H1 (cell line): Measurements from ENCODE around the gene B4GALNT3. TPM values are rescaled to one million over a fixed set of nuclear protein-coding genes. Genes with fewer than 3 reads are reported as not detected.

ENCODE experiments used
- CTCF ChIA-PET: fragments of 300-600 bp; sonication (Branson Sonifier 250); formaldehyde crosslinking; loops from one replicate; lab custom pipeline; 2021; ENCODE audit not compliant: partially characterized antibody; lab: Charles Lee
- POLR2A ChIA-PET: fragments of 300-600 bp; sonication (Branson Sonifier 250); formaldehyde crosslinking; loops from one replicate; lab custom pipeline; 2021; ENCODE audit warnings: inconsistent platforms; ENCODE audit not compliant: partially characterized antibody; lab: Charles Lee
- DNase-seq, 2 experiments: peaks; one replicate each; pipeline versions ENCODE4 v3.0.0 to v3.0.0-alpha.2; 2010 to 2022; ENCODE audit warnings: low spot score in 2 of 2, low read depth in 1 of 2, mixed read lengths in 1 of 2
- FAIRE-seq: peaks from 2 replicates; lab custom pipeline; 2011; peaks lifted over from hg19 to GRCh38; lab: Jason Lieb, UNC
- H2AFZ ChIP-seq: 2 replicates; pipeline ENCODE4 v1.8.1; 2012; ENCODE audit warnings: low read length, inconsistent platforms
- H2AK5ac ChIP-seq: 2 replicates; pipeline ENCODE4 v1.6.1; 2013; ENCODE audit warnings: low read depth, low read length
- H2BK120ac ChIP-seq: replicated peaks from 2 replicates; pipeline ENCODE3; 2013; ENCODE audit warnings: low read depth, low read length, inconsistent platforms
- H2BK12ac ChIP-seq: 2 replicates; pipeline ENCODE4 v1.6.1; 2013; ENCODE audit warnings: low read depth, low read length
- H2BK15ac ChIP-seq: 2 replicates; pipeline ENCODE4 v1.6.1; 2013; ENCODE audit warnings: low read length
- H2BK20ac ChIP-seq: 2 replicates; pipeline ENCODE4 v1.6.1; 2013; ENCODE audit warnings: low read length
- H2BK5ac ChIP-seq: 2 replicates; pipeline ENCODE4 v1.6.1; 2013; ENCODE audit warnings: low read depth, low read length
- H3K14ac ChIP-seq: 2 replicates; pipeline ENCODE4 v1.6.1; 2013; ENCODE audit warnings: inconsistent platforms; ENCODE audit not compliant: insufficient read length
- H3K18ac ChIP-seq: 2 replicates; pipeline ENCODE4 v1.6.1; 2013; ENCODE audit warnings: low read length; ENCODE audit errors: extremely low read depth
- H3K23ac ChIP-seq: 2 replicates; pipeline ENCODE4 v1.6.1; 2013; ENCODE audit warnings: inconsistent platforms; ENCODE audit not compliant: insufficient read length
- H3K23me2 ChIP-seq: 2 replicates; pipeline ENCODE4 v1.6.1; 2013; ENCODE audit warnings: low read depth, low read length
- H3K27ac ChIP-seq: 2 replicates; pipeline ENCODE4 v1.6.1; 2011; ENCODE audit warnings: low read depth, low read length, inconsistent platforms
- H3K27me3 ChIP-seq, 4 experiments: replicated peaks in 1 of 4; 1 replicate in 1 of 4; 2 replicates in 3 of 4; pipeline versions ENCODE4 v1.6.1 to v1.8.1; 2011 to 2013; ENCODE audit warnings: low read length in 3 of 4, mild to moderate bottlenecking in 3 of 4, inconsistent platforms in 2 of 4, mixed read lengths in 2 of 4, moderate library complexity in 1 of 4; ENCODE audit not compliant: control insufficient read depth in 3 of 4, insufficient read depth in 3 of 4; ENCODE audit errors: extremely low read depth in 1 of 4
- H3K36me3 ChIP-seq, 4 experiments: 2 replicates each; pipeline versions ENCODE4 v1.6.1 to v1.8.1; 2011 to 2013; ENCODE audit warnings: mild to moderate bottlenecking in 4 of 4, low read length in 3 of 4, moderate library complexity in 2 of 4, control low read depth in 1 of 4, inconsistent platforms in 1 of 4; ENCODE audit not compliant: insufficient read depth in 4 of 4, control insufficient read depth in 2 of 4
- H3K4ac ChIP-seq: replicated peaks from 2 replicates; pipeline ENCODE3; 2013; ENCODE audit warnings: low read length, low read depth, mixed read lengths, inconsistent platforms; ENCODE audit not compliant: insufficient read length
- H3K4me1 ChIP-seq, 4 experiments: replicated peaks in 1 of 4; 1 replicate in 1 of 4; 2 replicates in 3 of 4; pipeline versions ENCODE4 v1.6.1 to v1.8.1; 2011 to 2013; ENCODE audit warnings: low read length in 3 of 4, inconsistent platforms in 2 of 4, mixed read lengths in 1 of 4; ENCODE audit not compliant: insufficient read depth in 4 of 4, control insufficient read depth in 3 of 4
- H3K4me2 ChIP-seq, 2 experiments: 2 replicates each; pipeline versions ENCODE4 v1.6.1 to v1.8.1; 2011 to 2013; ENCODE audit warnings: low read depth in 2 of 2, low read length in 2 of 2, control low read depth in 1 of 2, inconsistent platforms in 1 of 2, mild to moderate bottlenecking in 1 of 2; ENCODE audit not compliant: insufficient read depth in 1 of 2
- H3K4me3 ChIP-seq, 4 experiments: fragments of 200-600, 300-600 bp in 1 of 4; sonication (generic), shearing (Covaris generic), sonication (Bioruptor Twin) in 1 of 4; 2 replicates each; pipeline versions ENCODE4 v1.5.1 to v1.8.1; 2011 to 2016; ENCODE audit warnings: low read length in 4 of 4, low read depth in 3 of 4, control low read depth in 2 of 4, inconsistent platforms in 2 of 4, mild to moderate bottlenecking in 2 of 4, mixed read lengths in 1 of 4, moderate library complexity in 1 of 4; ENCODE audit not compliant: insufficient read depth in 2 of 4; ENCODE audit errors: extremely low read depth in 1 of 4
- H3K56ac ChIP-seq: replicated peaks from 2 replicates; pipeline ENCODE3; 2013; ENCODE audit warnings: low read depth, mild to moderate bottlenecking, mixed read lengths, low read length, inconsistent platforms; ENCODE audit not compliant: insufficient read length
- H3K79me1 ChIP-seq: 2 replicates; pipeline ENCODE4 v1.6.1; 2013; ENCODE audit warnings: low read depth, low read length, control low read depth
- H3K79me2 ChIP-seq, 2 experiments: 2 replicates each; pipeline versions ENCODE4 v1.6.1 to v1.8.1; 2012 to 2013; ENCODE audit warnings: low read length in 2 of 2, mild to moderate bottlenecking in 2 of 2, inconsistent platforms in 1 of 2; ENCODE audit not compliant: insufficient read depth in 2 of 2, control insufficient read depth in 1 of 2
- H3K9ac ChIP-seq, 4 experiments: replicated peaks in 1 of 4; 1 replicate in 1 of 4; 2 replicates in 3 of 4; pipeline versions ENCODE4 v1.6.1 to v1.8.1; 2011 to 2013; ENCODE audit warnings: low read depth in 3 of 4, low read length in 3 of 4, control low read depth in 2 of 4, mild to moderate bottlenecking in 2 of 4, moderate library complexity in 2 of 4, inconsistent platforms in 1 of 4; ENCODE audit errors: extremely low read depth in 1 of 4
- H3K9me3 ChIP-seq, 2 experiments: 2 replicates each; pipeline versions ENCODE4 v1.6.1 to v1.8.1; 2012 to 2013; ENCODE audit warnings: mild to moderate bottlenecking in 2 of 2, moderate library complexity in 2 of 2, control low read depth in 1 of 2, inconsistent platforms in 1 of 2, low read depth in 1 of 2, low read length in 1 of 2, mixed read lengths in 1 of 2; ENCODE audit not compliant: insufficient read depth in 2 of 2
- H4K20me1 ChIP-seq, 2 experiments: replicated peaks in 1 of 2; 2 replicates each; pipeline versions ENCODE3 to v1.8.1; 2011 to 2013; ENCODE audit warnings: inconsistent platforms in 2 of 2, low read length in 2 of 2, mild to moderate bottlenecking in 1 of 2; ENCODE audit not compliant: insufficient read depth in 2 of 2, control insufficient read depth in 1 of 2
- H4K5ac ChIP-seq: 2 replicates; pipeline ENCODE4 v1.6.1; 2013; ENCODE audit warnings: low read length, low read depth, mixed read lengths, inconsistent platforms; ENCODE audit not compliant: insufficient read length
- H4K8ac ChIP-seq: 2 replicates; pipeline ENCODE4 v1.8.0; 2013; ENCODE audit warnings: mild to moderate bottlenecking, moderate library complexity, low read length, inconsistent platforms; ENCODE audit not compliant: insufficient read depth; ENCODE audit errors: extremely low read depth
- H4K91ac ChIP-seq: replicated peaks from 2 replicates; pipeline ENCODE3; 2013; ENCODE audit warnings: low read length, mixed read lengths, inconsistent platforms; ENCODE audit not compliant: insufficient read length
- BRCA1 ChIP-seq: IDR thresholded peaks from 2 replicates; pipeline ENCODE4 v1.6.1; 2012; ENCODE audit warnings: low read depth, low read length, improper control_type of control experiment
- CEBPB ChIP-seq: IDR thresholded peaks from 2 replicates; pipeline ENCODE4 v1.6.1; 2012; ENCODE audit warnings: low read depth, low read length
- GABPA ChIP-seq: IDR thresholded peaks from 2 replicates; pipeline ENCODE4 v1.6.1; 2011; ENCODE audit warnings: mild to moderate bottlenecking, low read length, moderate library complexity, borderline replicate concordance; ENCODE audit not compliant: insufficient read depth
- MAFK ChIP-seq: IDR thresholded peaks from 2 replicates; pipeline ENCODE4 v1.6.1; 2012; ENCODE audit warnings: low read depth, mild to moderate bottlenecking, improper control_type of control experiment, low read length
- RFX5 ChIP-seq: IDR thresholded peaks from 2 replicates; pipeline ENCODE4 v1.6.1; 2011; ENCODE audit warnings: low read depth, low read length, improper control_type of control experiment, borderline replicate concordance
- SAP30 ChIP-seq: fragments of 300-600 bp; sonication (generic); IDR thresholded peaks from 2 replicates; pipeline ENCODE4 v1.7.1; 2012; ENCODE audit warnings: low read length, moderate library complexity, mild to moderate bottlenecking, inconsistent platforms; ENCODE audit not compliant: insufficient read depth, insufficient replicate concordance
- SIN3A ChIP-seq, 2 experiments: IDR thresholded peaks in 1 of 2; conservative IDR thresholded peaks in 1 of 2; 2 replicates each; pipeline ENCODE4 v1.6.1; 2011 to 2012; ENCODE audit warnings: low read length in 2 of 2, improper control_type of control experiment in 1 of 2, low read depth in 1 of 2, mild to moderate bottlenecking in 1 of 2
- SIRT6 ChIP-seq: IDR thresholded peaks from one replicate; pipeline ENCODE4 v1.7.1; 2012; ENCODE audit warnings: low read length, inconsistent platforms
- SP2 ChIP-seq: IDR thresholded peaks from 2 replicates; pipeline ENCODE4 v1.6.1; 2012; ENCODE audit warnings: mild to moderate bottlenecking, low read length, inconsistent platforms
- SRF ChIP-seq: IDR thresholded peaks from 2 replicates; pipeline ENCODE4 v1.6.1; 2011; ENCODE audit warnings: mild to moderate bottlenecking, low read depth, low read length, moderate library complexity
- SUZ12 ChIP-seq: fragments of 200-600 bp; sonication (generic); IDR thresholded peaks from 2 replicates; pipeline ENCODE4 v1.6.1; 2012; ENCODE audit warnings: mild to moderate bottlenecking, inconsistent platforms, low read length, moderate library complexity, mixed read lengths
- TCF12 ChIP-seq: IDR thresholded peaks from 2 replicates; pipeline ENCODE4 v1.6.1; 2011; ENCODE audit warnings: low read depth, mild to moderate bottlenecking, low read length
- USF2 ChIP-seq: IDR thresholded peaks from 2 replicates; pipeline ENCODE4 v1.6.1; 2011; ENCODE audit warnings: low read length, improper control_type of control experiment
- ZNF274 ChIP-seq: IDR thresholded peaks from 2 replicates; pipeline ENCODE4 v1.7.0; 2012; ENCODE audit warnings: low read length, borderline replicate concordance; ENCODE audit errors: extremely low read depth
- WGBS, 2 experiments: shearing (Covaris generic) in 1 of 2; methylation state at CpG; one replicate each; pipeline versions ENCODE4 v1.1.6 to v1.1.7; 2013 to 2015; ENCODE audit warnings: low lambda C conversion rate in 2 of 2, mixed read lengths in 2 of 2, inconsistent platforms in 1 of 2, low coverage in 1 of 2, missing lambda C conversion rate in 1 of 2; ENCODE audit not compliant: insufficient replicate concordance in 2 of 2, insufficient coverage in 1 of 2, insufficient read length in 1 of 2; ENCODE audit errors: extremely low coverage in 1 of 2, missing lambda C conversion rate in 1 of 2; 5-methylcytosine and 5-hydroxymethylcytosine counted together
- polyA plus RNA-seq, 7 experiments: library from polyadenylated mRNA; depleted of rRNA in 3 of 7; stranded (reverse) in 5 of 7; unstranded in 2 of 7; fragments of >200 nt in 5 of 7; fragments of 200-250 nt in 2 of 7; gene quantifications; 1 replicate in 5 of 7; 2 replicates in 1 of 7; 4 replicates in 1 of 7; pipeline versions ENCODE4 v1.2.1 to v1.2.3, GENCODE V29; 2011 to 2013; ENCODE audit warnings: missing spikeins in 2 of 7, mixed read lengths in 2 of 7
- total RNA-seq: library from RNA; stranded (reverse); fragmentation: NEBNext Ultra II Directional; extraction: Animal tissue kit (Norgen Biotek cat#: 25700); gene quantifications from 2 replicates; pipeline ENCODE4 v1.2.1, GENCODE V29; 2021

The B4GALNT3 gene
- total and polyA plus RNA-seq, 2 of the 8 experiments (the other 6 are each of a cell fraction or from before 2014, with no cell fraction given) = 12.5 to 20.3 TPM

DNA sequence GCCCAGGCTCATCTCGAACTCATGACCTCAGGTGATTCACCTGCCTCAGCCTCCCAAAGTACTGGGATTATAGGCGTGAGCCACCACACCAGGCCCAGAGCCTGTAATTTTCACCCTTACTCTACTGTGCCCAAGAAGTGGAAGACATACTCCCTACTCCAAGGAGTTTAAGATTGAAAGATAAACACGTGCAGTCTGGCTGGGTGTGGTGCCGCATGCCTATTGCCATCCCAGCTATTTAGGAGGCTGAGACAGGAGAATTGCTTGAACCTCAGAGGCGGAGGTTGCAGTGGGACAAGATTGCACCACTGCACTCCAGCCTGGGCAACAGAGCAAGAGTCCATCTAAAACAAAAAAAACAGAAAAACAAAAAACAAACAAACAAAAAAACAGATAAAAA is 113.5 kb downstream of the B4GALNT3 start:
- Histone ChIP-seq H2BK12ac (no peak overlapping the region), H3K36me3 (no peaks in the 10 kb centered on the region), H2BK20ac (no peak overlapping the region), H2BK15ac (no peak overlapping the region), H4K20me1 (no peaks in the 10 kb centered on the region), H3K27me3 (peaks cover 0 to 12% (median 10%) of the 10 kb centered on the region in 4 experiments; a peak in 6 of 7 replicates), H3K9me3 (no peaks in the 10 kb centered on the region), H2BK120ac (no peak overlapping the region), H2AK5ac (no peak overlapping the region), H3K4ac (no peak overlapping the region), H3K18ac (no peak overlapping the region), H3K4me3 (no peak overlapping the region), H3K14ac (no peak overlapping the region), H3K23me2 (peaks cover 9% of the 10 kb centered on the region), H2AFZ (no peak overlapping the region), H3K4me2 (no peak overlapping the region), H3K4me1 (peaks cover 0 to 9% (median 6%) of the 10 kb centered on the region in 4 experiments; a peak in 5 of 7 replicates), H4K5ac (no peak overlapping the region), H3K27ac (no peak overlapping the region), H4K91ac (no peak overlapping the region), H3K56ac (no peak overlapping the region), H2BK5ac (no peak overlapping the region), H3K23ac (no peak overlapping the region), H3K79me1 (no peaks in the 10 kb centered on the region), H3K9ac (no peak overlapping the region), H3K79me2 (no peaks in the 10 kb centered on the region), H4K8ac (no peak overlapping the region)
- ChIA-PET CTCF (interaction anchor here (0.6 kb wide), 1 partner anchor 364 kb away, joined by 3 read pairs; no protein-coding TSS in a partner anchor), POLR2A (no interaction called here)
- no peak for DNase-seq
- no peak for FAIRE-seq
- 89% methylated on average over 5 of the region's 5 CpGs; no CpG with 5 or more reads in 1 of the 2 experiments for WGBS, 2 experiments
- TF ChIP-seq RFX5 (no peak), MAFK (no peak), SAP30 (no peak), BRCA1 (no peak), SIRT6 (no peak), SIN3A (conservative IDR thresholded peaks at IDR 0.05 in 1 of 2, IDR thresholded peaks at IDR 0.05 in 1 of 2; ENCODE audit: low read depth in 1 of 2, low read length in 2 of 2) (no peak), ZNF274 (no peak), GABPA (no peak), CEBPB (no peak), SUZ12 (no peak), TCF12 (no peak), SRF (no peak), USF2 (no peak), SP2 (no peak)
